GM18867 (cell line): ENCODE measurements around the gene PPP1CA.

Experiments
- ATAC-seq: cut with Tn5 transposase; IDR thresholded peaks from one replicate; pipeline ENCODE4 v1.9.1; 2021; ENCODE audit warnings: mild to moderate bottlenecking, moderate library complexity; ENCODE audit not compliant: unreplicated experiment

Gene PPP1CA

GRCh38 chr11:67371189-67371910 lies 30.3 kb downstream of the PPP1CA start:
- no peak for ATAC-seq

GRCh38 chr11:67370351-67371076 lies 31.1 kb downstream of the PPP1CA start:
- ATAC-seq, result no peak

- ATAC-seq, result no peak
Measured at GRCh38 chr11:67369801-67370284, 31.8 kb downstream of the PPP1CA start.

- ATAC-seq, result no peak
Measured at GRCh38 chr11:67369275-67369674, 32.4 kb downstream of the PPP1CA start.

- ATAC-seq, result peak; percentile 45
Measured at GRCh38 chr11:67368621-67369020, 33.0 kb downstream of the PPP1CA start.

GRCh38 chr11:67367761-67368227 lies 33.9 kb downstream of the PPP1CA start:
- ATAC-seq, result no peak

- no peak for ATAC-seq
Measured at GRCh38 chr11:67366961-67367760, 34.5 kb downstream of the PPP1CA start.

- no peak for ATAC-seq
Measured at GRCh38 chr11:67366546-67366945, 35.1 kb downstream of the PPP1CA start.

- no peak for ATAC-seq
Measured at GRCh38 chr11:67365736-67366444, 35.8 kb downstream of the PPP1CA start.

- ATAC-seq, result no peak
Measured at GRCh38 chr11:67364783-67365722, 36.6 kb downstream of the PPP1CA start.

GRCh38 chr11:67364169-67364568 lies 37.5 kb downstream of the PPP1CA start:
- ATAC-seq, result no peak

GRCh38 chr11:67357831-67358670 lies 43.6 kb downstream of the PPP1CA start:
- no peak for ATAC-seq

GRCh38 chr11:67356864-67357561 lies 44.6 kb downstream of the PPP1CA start:
- no peak for ATAC-seq

GRCh38 chr11:67356387-67356863 lies 45.2 kb downstream of the PPP1CA start:
- no peak for ATAC-seq

GRCh38 chr11:67355794-67356386 lies 45.8 kb downstream of the PPP1CA start:
- ATAC-seq, result no peak

- no peak for ATAC-seq
Measured at GRCh38 chr11:67355023-67355793, 46.5 kb downstream of the PPP1CA start.
